ENCODE measurements around the gene B4GALT6. TPM values are rescaled to one million over a fixed set of nuclear protein-coding genes. Genes with fewer than 3 reads are reported as not detected.

The B4GALT6 gene
- total and polyA plus RNA-seq, 9 of the 15 experiments (the other 6 are each of a cell fraction or from before 2014, with no cell fraction given): 0.03 to 0.27 (median 0.08) TPM

- TF ChIP-seq SREBF2 (CRISPR knock-in tag; IDR thresholded peaks at IDR 0.05) (no peak), GTF3C2 (IDR thresholded peaks at IDR 0.05; ENCODE audit: borderline replicate concordance, extremely low read depth, insufficient read length) (no peak), ZNF584 (CRISPR knock-in tag; IDR thresholded peaks at IDR 0.05; ENCODE audit: low read depth) (no peak), GABPB2 (CRISPR knock-in tag; conservative IDR thresholded peaks at IDR 0.05) (no peak), CBX5 (IDR thresholded peaks at IDR 0.05; ENCODE audit: borderline replicate concordance, low read depth) (peak; percentile 72; the same call in 1 of the 2 replicates), IRF2 (CRISPR knock-in tag; IDR thresholded peaks at IDR 0.05) (no peak), TARDBP (IDR thresholded peaks at IDR 0.05) (no peak), KLF6 (CRISPR knock-in tag; IDR thresholded peaks at IDR 0.05; ENCODE audit: borderline replicate concordance) (no peak), HINFP (tag; conservative IDR thresholded peaks at IDR 0.05; ENCODE audit: low read depth) (no peak), TRIM28 (IDR thresholded peaks at IDR 0.05) (peak; percentile 77; the same call in 1 of the 2 replicates), SIX5 (IDR thresholded peaks at IDR 0.05; ENCODE audit: borderline replicate concordance in 1 of 2, insufficient read depth in 1 of 2, low read depth in 1 of 2, low read length in 2 of 2) (no peak), TEAD4 (IDR thresholded peaks at IDR 0.05; ENCODE audit: low read length) (no peak), TEAD4 (CRISPR knock-in tag; IDR thresholded peaks at IDR 0.05; ENCODE audit: borderline replicate concordance) (no peak), KAT7 (CRISPR knock-in tag; IDR thresholded peaks at IDR 0.05; ENCODE audit: borderline replicate concordance) (no peak), CBFB (CRISPR knock-in tag; IDR thresholded peaks at IDR 0.05) (no peak), PCBP1 (IDR thresholded peaks at IDR 0.05; ENCODE audit: low read depth, low read length, poor library complexity, severe bottlenecking) (no peak), MEF2D (tag; conservative IDR thresholded peaks at IDR 0.05; ENCODE audit: low read depth) (no peak), ZBTB8A (IDR thresholded peaks at IDR 0.05; ENCODE audit: partially characterized antibody) (no peak), ZKSCAN3 (CRISPR knock-in tag; IDR thresholded peaks at IDR 0.05) (no peak), ZBTB34 (CRISPR knock-in tag; IDR thresholded peaks at IDR 0.05) (no peak)
Measured at GRCh38 chr18:31660763-31661162, 23.6 kb downstream of the B4GALT6 start (continued).
